Heart right ventricle (tissue), 16 donors: ENCODE results near the gene SIRT7. TPM values are rescaled to one million over a fixed set of nuclear protein-coding genes. Genes with fewer than 3 reads are reported as not detected.

ENCODE experiments used
- ATAC-seq, 8 donors: fragments of 200-7000 bp; cut with Tn5 transposase; one replicate each; pipeline ENCODE4 v1.9.1; 2020; ENCODE audit warnings: mild to moderate bottlenecking in 8 of 8, moderate library complexity in 8 of 8, moderate number of reproducible peaks in 1 of 8
- DNase-seq, 2 donors: peaks; one replicate each; pipeline ENCODE4 v3.0.0-alpha.2; 2020
- H3K27ac ChIP-seq, 10 donors: fragments of 200-600 bp; sonication (generic) in 2 of 10; one replicate each; pipeline versions ENCODE4 v1.5.0 to v1.8.0; 2020 to 2022; ENCODE audit warnings: mild to moderate bottlenecking in 3 of 10
- H3K27me3 ChIP-seq, 7 donors: fragments of 200-600 bp; one replicate each; pipeline ENCODE4 v1.8.0; 2021 to 2022; ENCODE audit warnings: mild to moderate bottlenecking in 2 of 7
- H3K36me3 ChIP-seq, 9 donors: fragments of 200-600 bp; sonication (generic) in 1 of 9; one replicate each; pipeline versions ENCODE4 v1.5.0 to v1.8.0; 2020 to 2022; ENCODE audit warnings: mild to moderate bottlenecking in 2 of 9
- H3K4me1 ChIP-seq, 9 donors: fragments of 200-600 bp; sonication (generic) in 1 of 9; one replicate each; pipeline versions ENCODE4 v1.5.0 to v1.8.0; 2020 to 2022; ENCODE audit warnings: mild to moderate bottlenecking in 4 of 9
- H3K4me3 ChIP-seq, 10 donors: fragments of 200-600 bp; sonication (generic) in 2 of 10; one replicate each; pipeline versions ENCODE4 v1.5.0 to v1.8.0; 2020 to 2022; ENCODE audit warnings: mild to moderate bottlenecking in 7 of 10, moderate library complexity in 2 of 10
- H3K9me3 ChIP-seq, 11 donors: fragments of 200-600 bp in 10 of 11; sonication (generic) in 2 of 11; one replicate each; pipeline versions ENCODE4 v1.5.0 to v1.8.0; 2013 to 2022; ENCODE audit warnings: mild to moderate bottlenecking in 2 of 11, control low read depth in 1 of 11, moderate library complexity in 1 of 11
- CTCF ChIP-seq, 9 donors: fragments of 200-600 bp; sonication (generic) in 2 of 9; IDR thresholded peaks; one replicate each; pipeline versions ENCODE4 v1.5.0 to v1.8.0; 2021 to 2022; ENCODE audit warnings: antibody characterized with exemption in 9 of 9, mild to moderate bottlenecking in 5 of 9, moderate library complexity in 1 of 9
- WGBS, 2 donors: extraction: QIAGEN DNeasy Blood & Tissue Kit; methylation state at CpG; one replicate each; pipeline ENCODE4 v1.1.7; 2013; ENCODE audit warnings: inconsistent platforms in 1 of 2; 5-methylcytosine and 5-hydroxymethylcytosine counted together
- intact Hi-C, 10 donors: fragments of 100-400 bp; cut with DNase I; formaldehyde crosslinking; loops; one replicate each; pipeline versions ENCODE4 v1.11.1 to v1.14.2; 2022
- polyA plus RNA-seq, 2 donors: library from polyadenylated mRNA; stranded (reverse); fragments of 200-250 nt; gene quantifications; one replicate each; pipeline ENCODE4 v1.2.3, GENCODE V29; 2013
- total RNA-seq, 10 donors: library from RNA; stranded (reverse); fragmentation: NEBNext Ultra II Directional in 3 of 10; extraction: Animal tissue kit (Norgen Biotek cat#: 25700) in 3 of 10; gene quantifications; one replicate each; pipeline versions ENCODE4 v1.2.1 to v1.2.4, GENCODE V29; 2021 to 2023
- donor health status: Arrhythmogenic right ventricular cardiomyopathy.
- donor health status: ischemic (EF 13 %, LVEDD 7.1; RV severe dilation, severe dysfunction).
- donor health status: healthy with polysubstance abuse.
- donor health status: DM: no; HTN: yes; CAD: no.
- donor health status: DM: no; HTN: no; CAD: no.
- donor health status: ischemic (EF 25% LVEDD 6.9; RV normal size, moderate dysfunction).
- donor health status: ischemic (EF 25% LVEDD 5.7; RV mildly dilated, moderate dysfunction).
- donor health status: healthy.
- donor health status: DM: yes; HTN: yes; CAD: no.
- donor health status: Ischemic cardiomyopathy.
- donor health status: ischemic (EF 35%, LVEDD 5.7; RV mildly dilated, moderate dysfunction).
- donor health status: nonischemic (EF 11% LVEDD 7.7; RV severe dilation, severe dysfunction).
- donor health status: DM: yes; HTN: yes; CAD: no.
- donor health status: PGD.
- donor health status: ischemic (EF 29% LVEDD 5.4; RV normal size, mild dysfunction).
- donor health status: nonischemic (EF 23%, LVEDD 6.1; RV moderate dilation, normal function).

Gene SIRT7
- total and polyA plus RNA-seq, 12 donors: 4.4 to 15.7 (median 6.2) TPM

- no peak overlapping the region for H3K4me3 ChIP-seq
- DNase-seq (peak in 1 of 2 donors; percentile 4), ATAC-seq (no peak)
- H3K4me1 ChIP-seq: peaks cover 11 to 51% (median 27%) of the 10 kb centered on the region in 9 donors
- H3K27ac ChIP-seq: no peak overlapping the region
- intact Hi-C loops: no loop called here
- H3K36me3 ChIP-seq: peaks cover 0 to 70% (median 29%) of the 10 kb centered on the region in 9 donors
- no peak for TF ChIP-seq CTCF (IDR thresholded peaks at IDR 0.05)
- 91 to 94% methylated on average over 16 of the region's 16 CpGs for WGBS, 2 donors
- H3K9me3 ChIP-seq: no peaks in the 10 kb centered on the region
- no peaks in the 10 kb centered on the region for H3K27me3 ChIP-seq
Measured at GRCh38 chr17:81888988-81889595, 28.9 kb downstream of the SIRT7 start.

GRCh38 chr17:81888105-81888987 is 29.6 kb downstream of the SIRT7 start:
- intact Hi-C loops: no loop called here
- no peak overlapping the region for H3K27ac ChIP-seq
- TF ChIP-seq CTCF (IDR thresholded peaks at IDR 0.05): no peak
- H3K36me3 ChIP-seq: peaks cover 0 to 71% (median 26%) of the 10 kb centered on the region in 9 donors
- H3K27me3 ChIP-seq: no peaks in the 10 kb centered on the region
- ATAC-seq: no peak
- no peak overlapping the region for H3K4me3 ChIP-seq
- no peaks in the 10 kb centered on the region for H3K9me3 ChIP-seq
- WGBS, 2 donors: 93 to 94% methylated on average over 44 of the region's 44 CpGs
- no peak for DNase-seq
- peaks cover 11 to 51% (median 27%) of the 10 kb centered on the region in 9 donors for H3K4me1 ChIP-seq

GRCh38 chr17:81885869-81886548 is 32.0 kb downstream of the SIRT7 start:
- peaks cover 9 to 41% (median 15%) of the 10 kb centered on the region in 9 donors for H3K4me1 ChIP-seq
- H3K4me3 ChIP-seq: no peak overlapping the region
- no peak overlapping the region for H3K27ac ChIP-seq
- 87% methylated on average over 11 of the region's 11 CpGs for WGBS, 2 donors
- TF ChIP-seq CTCF (IDR thresholded peaks at IDR 0.05): no peak
- intact Hi-C loops: loop anchor here in 1 of 10 donors (1.0 kb wide), 1 partner anchor 34 kb away; no protein-coding TSS in a partner anchor
- DNase-seq (no peak), ATAC-seq (no peak)
- no peaks in the 10 kb centered on the region for H3K27me3 ChIP-seq
- no peaks in the 10 kb centered on the region for H3K9me3 ChIP-seq
- peaks cover 0 to 93% (median 26%) of the 10 kb centered on the region in 9 donors for H3K36me3 ChIP-seq

GRCh38 chr17:81885454-81885853 is 32.5 kb downstream of the SIRT7 start:
- peaks cover 0 to 98% (median 26%) of the 10 kb centered on the region in 9 donors for H3K36me3 ChIP-seq
- peaks cover 9 to 37% (median 10%) of the 10 kb centered on the region in 9 donors for H3K4me1 ChIP-seq
- H3K9me3 ChIP-seq: no peaks in the 10 kb centered on the region
- intact Hi-C loops: loop anchor here in 1 of 10 donors (1.0 kb wide), 1 partner anchor 33 kb away; no protein-coding TSS in a partner anchor
- WGBS, 2 donors: 67% methylated on average over 10 of the region's 10 CpGs
- H3K27me3 ChIP-seq: no peaks in the 10 kb centered on the region
- H3K27ac ChIP-seq: no peak overlapping the region
- ATAC-seq: peak in 2 of 8 donors; percentile 20 to 29
- DNase-seq: no peak
- TF ChIP-seq CTCF (IDR thresholded peaks at IDR 0.05): no peak
- no peak overlapping the region for H3K4me3 ChIP-seq
